T-helper 1 cell (primary cell): Measurements from ENCODE around the gene PTPRCAP.

Experiments used
- DNase-seq, 5 donors: peaks; one replicate each; pipeline ENCODE4 v3.0.0-alpha.2; 2012 to 2020

PTPRCAP gene

DNA sequence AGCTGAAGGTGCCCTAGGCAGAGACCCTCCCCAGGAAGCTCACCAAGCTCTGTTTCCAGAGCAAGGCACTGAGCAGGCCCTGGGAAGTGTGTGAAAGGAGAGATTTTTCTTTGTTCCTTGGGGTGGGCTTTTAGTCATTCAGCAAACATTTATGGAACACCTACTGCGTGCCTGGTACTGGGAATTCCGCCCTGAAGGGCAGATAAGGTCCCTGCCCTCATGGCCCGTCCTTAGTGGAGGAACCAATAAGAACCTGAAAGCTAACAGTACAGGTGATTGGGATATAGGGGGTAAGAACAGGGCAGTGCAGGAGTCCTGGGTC is 27.7 kb upstream of the PTPRCAP start:
- DNase-seq: no peak

GRCh38 chr11:67464411-67465188 is 27.1 kb upstream of the PTPRCAP start:
- DNase-seq: peak; percentile 91 to 94 (median 93)

- no peak for DNase-seq
Observed at GRCh38 chr11:67463680-67464410, 26.4 kb upstream of the PTPRCAP start.

GRCh38 chr11:67463186-67463585 is 25.7 kb upstream of the PTPRCAP start:
- no peak for DNase-seq

DNA sequence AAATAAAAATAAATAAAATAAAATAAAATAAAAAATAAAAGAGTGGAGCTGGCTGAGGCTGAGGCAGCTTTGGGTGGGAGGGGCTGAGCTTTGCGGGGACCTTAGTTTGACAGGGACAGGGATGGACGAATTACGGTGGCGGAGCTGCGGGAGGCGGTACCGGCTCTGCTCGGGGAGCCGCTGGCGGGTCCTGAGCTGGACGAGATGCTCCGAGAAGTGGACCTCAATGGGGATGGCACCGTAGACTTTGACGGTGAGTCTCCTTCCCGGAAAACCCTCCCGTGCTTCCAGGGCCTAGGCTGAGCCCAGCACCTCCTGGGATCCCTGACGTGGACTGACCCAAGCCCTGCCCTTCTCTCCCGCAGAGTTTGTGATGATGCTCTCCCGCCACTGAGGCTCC is 20.8 kb upstream of the PTPRCAP start:
- DNase-seq: no peak

- DNase-seq: no peak
Observed at GRCh38 chr11:67457453-67457852, 20.0 kb upstream of the PTPRCAP start.

DNA sequence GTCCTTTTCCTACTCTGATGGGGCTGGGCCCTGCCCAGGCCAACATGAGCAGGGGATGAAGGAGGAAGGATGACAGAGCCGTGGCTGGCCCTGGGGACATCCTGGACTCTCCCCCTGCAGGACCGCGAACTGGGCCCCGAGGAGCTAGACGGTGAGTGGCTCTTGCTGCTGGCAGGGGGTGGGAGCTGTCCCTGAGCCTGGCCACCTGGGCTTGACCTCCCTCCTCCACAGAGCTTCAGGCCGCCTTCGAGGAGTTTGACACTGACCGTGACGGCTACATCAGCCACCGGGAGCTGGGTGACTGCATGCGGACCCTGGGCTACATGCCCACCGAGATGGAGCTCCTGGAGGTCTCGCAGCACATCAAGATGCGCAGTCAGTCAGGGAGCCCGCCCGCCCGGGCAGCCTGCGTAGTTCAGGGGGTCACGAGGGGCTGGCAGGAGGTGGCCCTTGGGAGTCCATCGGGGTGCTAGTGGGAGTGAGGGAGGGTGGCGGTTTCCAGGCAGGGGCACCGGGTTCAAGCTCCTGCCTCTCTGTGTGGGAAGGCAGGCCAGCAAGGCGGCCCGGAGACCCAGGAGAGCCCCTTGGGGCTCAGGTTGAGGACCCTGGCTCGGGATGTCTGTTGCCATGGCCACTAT is 18.7 kb upstream of the PTPRCAP start:
- DNase-seq: no peak

DNA sequence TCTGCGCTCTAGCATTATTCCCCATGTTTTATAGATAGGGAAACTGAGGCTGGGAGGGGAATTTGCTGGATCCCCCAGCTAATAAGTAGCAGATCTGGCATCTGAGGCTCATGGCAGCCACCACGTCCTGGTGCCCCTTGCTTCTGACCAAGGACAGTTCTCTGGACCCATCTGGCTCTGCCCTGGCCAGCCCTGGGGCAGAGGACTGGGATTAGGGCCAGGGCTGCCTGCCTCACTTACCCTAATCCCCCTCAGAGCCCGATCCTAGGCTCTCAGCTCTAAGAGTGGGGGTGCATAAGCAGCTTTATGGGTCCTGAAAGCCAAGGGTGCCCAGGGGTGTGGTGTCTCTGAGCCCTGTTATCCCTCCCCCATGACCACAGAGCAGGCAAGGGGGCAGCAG is 17.6 kb upstream of the PTPRCAP start, which contains the start of gene CABP4:
Gene CABP4, plus strand, starts transcription at position 301 of the 400 bp plus-strand sequence. Its CDS starts 70 bp downstream, at position 371.
- no peak for DNase-seq

- no peak for DNase-seq
Observed at GRCh38 chr11:67453816-67454732, 16.6 kb upstream of the PTPRCAP start.

- no peak for DNase-seq
Observed at GRCh38 chr11:67452141-67452952, 14.9 kb upstream of the PTPRCAP start, which contains the start of gene GPR152. Gene GPR152, minus strand, starts transcription at chr11:67452729. Its CDS starts 5 bp downstream, at chr11:67452724.

DNA sequence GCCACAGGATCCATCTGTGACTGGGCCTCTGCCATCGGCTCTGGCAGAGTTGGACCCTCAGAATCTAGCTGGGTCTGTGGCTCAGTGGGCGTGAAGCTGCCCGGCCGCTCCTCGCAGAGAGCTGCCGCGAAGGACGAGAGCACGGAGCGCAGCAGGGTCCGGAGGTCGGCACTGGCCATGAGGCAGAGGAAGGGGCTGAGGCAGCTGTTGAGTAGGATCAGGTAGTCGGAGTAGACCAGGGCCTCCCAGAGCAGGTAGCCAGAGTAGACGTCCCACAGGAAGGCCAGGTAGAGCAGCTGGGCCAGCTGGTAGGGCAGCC is 14.1 kb upstream of the PTPRCAP start:
- DNase-seq: no peak

- DNase-seq: no peak
Observed at GRCh38 chr11:67450796-67451657, 13.5 kb upstream of the PTPRCAP start.

- DNase-seq: no peak
Observed at GRCh38 chr11:67449116-67449844, 11.8 kb upstream of the PTPRCAP start.

- no peak for DNase-seq
Observed at GRCh38 chr11:67448220-67448609, 10.7 kb upstream of the PTPRCAP start.

DNA sequence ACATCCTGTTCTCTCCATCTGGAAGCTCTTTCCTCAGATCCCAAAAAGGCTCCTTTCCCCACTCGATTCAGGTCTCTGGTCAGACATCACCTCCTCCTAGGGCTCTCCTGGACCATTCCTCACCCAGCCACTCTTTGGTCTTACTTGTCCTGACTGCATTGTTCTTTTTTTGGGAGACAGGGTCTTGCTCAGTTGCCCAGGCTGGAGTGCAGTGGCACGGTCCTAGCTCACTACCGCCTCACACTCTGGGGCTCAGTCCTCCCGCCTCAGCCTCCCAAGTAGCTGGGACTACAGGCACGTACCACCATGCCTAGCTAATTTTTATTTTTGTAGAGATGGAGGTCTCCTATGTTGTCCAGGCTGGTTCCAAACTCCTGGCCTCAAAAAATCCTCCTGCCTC is 8.0 kb upstream of the PTPRCAP start:
- no peak for DNase-seq

DNA sequence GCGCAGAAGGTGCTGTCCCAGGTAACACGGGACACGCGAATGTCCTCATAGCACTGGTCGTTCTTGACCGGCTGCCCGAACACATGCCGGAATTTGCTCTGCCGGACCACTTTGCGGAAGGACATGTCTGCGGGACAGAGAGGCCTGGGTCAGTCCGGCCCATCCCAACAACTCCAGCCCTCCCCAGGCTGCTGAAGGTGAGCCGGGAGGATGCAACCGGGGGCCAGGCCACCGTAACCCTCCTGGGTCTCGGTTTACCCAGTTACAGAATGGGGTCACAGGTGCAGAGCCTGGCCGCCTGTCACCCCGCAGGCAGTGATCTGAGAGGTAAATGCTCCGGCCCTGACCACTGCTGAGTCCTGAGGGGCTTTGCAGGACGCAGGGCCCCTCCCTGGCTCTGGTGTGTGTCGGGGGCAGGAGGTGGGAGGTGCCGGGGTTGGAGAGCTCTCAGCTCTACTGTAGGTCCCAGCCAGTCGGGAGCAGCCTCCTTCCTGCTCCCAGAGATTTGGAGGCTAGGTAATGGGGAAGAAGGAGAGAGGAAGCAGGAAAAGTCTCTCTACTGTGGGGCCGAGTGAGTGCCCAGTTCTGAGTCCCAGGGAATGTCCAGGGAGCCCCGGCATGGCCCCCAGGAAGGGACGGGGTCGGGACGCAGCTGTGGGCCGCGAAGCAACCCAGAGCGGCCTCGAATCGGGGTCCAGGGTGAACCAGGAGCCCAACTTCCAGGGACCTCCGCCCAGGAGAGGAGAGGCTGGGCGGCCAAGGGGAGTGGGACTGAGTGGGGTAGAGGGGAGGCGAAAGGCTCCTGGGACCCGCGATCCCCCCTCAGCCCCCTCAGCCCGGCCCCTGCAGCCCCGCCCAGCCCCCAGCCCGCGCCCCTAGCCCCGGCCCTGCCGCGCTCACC is 5.3 kb upstream of the PTPRCAP start:
- no peak for DNase-seq

DNA sequence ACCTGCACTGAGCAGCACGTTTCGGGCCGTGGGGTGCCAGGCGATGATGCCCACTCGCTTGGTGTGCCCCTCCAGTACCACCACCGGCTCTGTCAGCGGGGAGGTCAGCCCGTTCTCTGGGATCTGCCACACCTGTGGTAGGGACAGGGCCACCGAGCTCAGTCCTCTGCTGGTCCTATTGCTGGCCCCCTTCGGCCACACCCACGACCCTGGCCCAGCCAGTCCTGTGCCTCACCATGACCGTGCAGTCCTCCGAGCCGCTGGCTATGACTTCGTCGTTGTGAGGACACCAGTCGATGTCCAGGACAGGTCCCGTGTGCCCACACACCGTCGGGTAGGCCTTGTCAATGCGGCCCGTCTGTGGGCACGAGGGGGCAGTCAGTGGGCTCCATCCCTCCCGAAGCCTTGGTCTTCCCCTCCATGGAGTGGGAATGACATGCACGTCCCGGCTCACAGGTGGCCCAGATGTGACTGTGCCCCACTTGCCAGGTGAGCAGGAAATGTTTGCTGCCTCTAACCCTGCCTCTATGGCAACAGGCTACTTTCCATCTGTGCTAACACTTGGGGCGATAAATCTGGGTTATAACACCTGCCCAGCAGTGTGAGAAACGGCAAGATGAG is 4.4 kb upstream of the PTPRCAP start:
- no peak for DNase-seq

- no peak for DNase-seq
Observed at GRCh38 chr11:67441098-67441563, 3.6 kb upstream of the PTPRCAP start.
